Loucy (cell line): ENCODE measurements around the gene WDR45B.

Experiments used
- H2AFZ ChIP-seq: fragments of 200-600 bp; sonication (generic); 2 replicates; pipeline ENCODE4 v1.6.0; 2016; ENCODE audit warnings: antibody characterized with exemption, mild to moderate bottlenecking, low read length, moderate library complexity
- H3F3A ChIP-seq: fragments of 200-600 bp; 2 replicates; pipeline ENCODE4 v1.6.0; 2016; ENCODE audit warnings: antibody characterized with exemption, low read depth, mild to moderate bottlenecking
- H3K27me3 ChIP-seq: fragments of 200-600 bp; sonication (generic); 2 replicates; pipeline ENCODE4 v1.6.1; 2014; ENCODE audit warnings: low read length, mild to moderate bottlenecking; ENCODE audit not compliant: insufficient read depth, poor library complexity, severe bottlenecking
- H3K36me3 ChIP-seq: fragments of 200-600 bp; sonication (generic); 2 replicates; pipeline ENCODE4 v1.6.1; 2016; ENCODE audit warnings: low read length; ENCODE audit not compliant: insufficient read depth
- H3K4me1 ChIP-seq: fragments of 200-600 bp; sonication (generic); 2 replicates; pipeline ENCODE4 v1.5.1; 2014; ENCODE audit warnings: low read length, mild to moderate bottlenecking; ENCODE audit not compliant: insufficient read depth, poor library complexity, severe bottlenecking
- H3K4me2 ChIP-seq: fragments of 200-600 bp; sonication (generic); 2 replicates; pipeline ENCODE4 v1.6.0; 2014; ENCODE audit warnings: antibody characterized with exemption, low read length, low read depth, mild to moderate bottlenecking; ENCODE audit not compliant: poor library complexity, severe bottlenecking
- H3K4me3 ChIP-seq: fragments of 200-600 bp; sonication (generic); 2 replicates; pipeline ENCODE4 v1.5.1; 2014; ENCODE audit warnings: low read length, mild to moderate bottlenecking, mixed read lengths; ENCODE audit not compliant: poor library complexity, severe bottlenecking
- H3K79me2 ChIP-seq: fragments of 200-600 bp; sonication (generic); 2 replicates; pipeline ENCODE4 v1.6.1; 2014; ENCODE audit warnings: low read length; ENCODE audit not compliant: insufficient read depth
- H3K9ac ChIP-seq: fragments of 200-600 bp; sonication (generic); 2 replicates; pipeline ENCODE4 v1.6.0; 2014; ENCODE audit warnings: mild to moderate bottlenecking, low read depth, low read length, moderate library complexity; ENCODE audit not compliant: poor library complexity, severe bottlenecking
- H3K9me2 ChIP-seq: fragments of 200-600 bp; sonication (generic); replicated peaks from 2 replicates; pipeline ENCODE4 v1.6.1; 2016; ENCODE audit warnings: low read depth, low read length, mixed read lengths
- H3K9me3 ChIP-seq: fragments of 200-600 bp; sonication (generic); 2 replicates; pipeline ENCODE4 v1.6.1; 2014; ENCODE audit warnings: mild to moderate bottlenecking, antibody characterized with exemption, low read length, low read depth; ENCODE audit not compliant: insufficient read depth
- H4K20me1 ChIP-seq: fragments of 200-600 bp; sonication (generic); 2 replicates; pipeline ENCODE4 v1.6.0; 2014; ENCODE audit warnings: antibody characterized with exemption, low read length, mild to moderate bottlenecking; ENCODE audit not compliant: insufficient read depth, poor library complexity, severe bottlenecking
- EZH2phosphoT487 ChIP-seq: fragments of 200-600 bp; IDR thresholded peaks from 2 replicates; pipeline ENCODE4 v1.6.1; 2018; ENCODE audit warnings: antibody characterized with exemption, mild to moderate bottlenecking, moderate library complexity, borderline replicate concordance
- TF ChIP-seq, protein P1 (sequence below): fragments of 200-600 bp; sonication (generic); conservative IDR thresholded peaks from 2 replicates; pipeline ENCODE4 v1.5.1; 2014; ENCODE audit warnings: mild to moderate bottlenecking, antibody characterized with exemption, low read length

WDR45B gene

DNA sequence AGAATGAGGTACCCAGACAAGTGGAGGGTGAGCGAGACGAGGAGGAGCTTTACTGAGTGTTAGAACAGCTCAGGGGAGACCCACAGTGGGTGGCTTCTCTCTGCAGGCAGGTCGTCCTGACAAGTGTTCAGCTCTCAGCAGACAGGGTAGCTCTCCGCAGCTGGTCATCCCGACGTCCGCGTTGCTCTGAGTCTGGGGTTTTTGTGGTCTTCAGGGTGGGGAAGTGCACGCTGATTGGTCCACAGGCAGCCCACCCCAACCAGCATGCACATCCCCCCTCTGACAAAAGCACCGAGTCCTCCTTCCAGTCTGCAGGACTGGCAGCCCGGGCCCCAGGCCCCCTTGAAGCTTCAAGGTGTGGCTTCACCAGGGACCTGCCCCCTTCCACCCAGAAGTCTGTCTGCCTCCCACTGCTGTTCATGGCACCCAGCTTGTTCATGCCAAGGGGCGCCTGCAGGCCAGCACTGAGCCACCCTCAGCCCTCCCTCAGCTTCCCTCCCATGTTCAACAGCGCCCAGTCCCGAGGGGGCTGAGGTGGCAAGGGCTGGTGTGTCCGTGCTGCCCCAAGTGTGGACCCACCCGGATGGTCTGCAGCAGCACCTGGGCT, 19.9 kb upstream of the WDR45B start:
- peaks cover 8% of the 10 kb centered on the region for H3K4me1 ChIP-seq
- peak overlapping the region; percentile 71 for H3K4me3 ChIP-seq
- H3K36me3 ChIP-seq: no peaks in the 10 kb centered on the region
- H3K27me3 ChIP-seq: no peaks in the 10 kb centered on the region
- H2AFZ ChIP-seq: peak overlapping the region; percentile 95
- H3K9me3 ChIP-seq: no peaks in the 10 kb centered on the region
- H3K4me2 ChIP-seq: peak overlapping the region; percentile 68
- H3K9ac ChIP-seq: peak overlapping the region; percentile 67
- H3F3A ChIP-seq: no peaks in the 10 kb centered on the region
- H3K9me2 ChIP-seq: no peaks in the 10 kb centered on the region
- H4K20me1 ChIP-seq: no peaks in the 10 kb centered on the region
- no peaks in the 10 kb centered on the region for H3K79me2 ChIP-seq
- TF ChIP-seq EZH2phosphoT487: no peak
- TF ChIP-seq, protein P1, sequence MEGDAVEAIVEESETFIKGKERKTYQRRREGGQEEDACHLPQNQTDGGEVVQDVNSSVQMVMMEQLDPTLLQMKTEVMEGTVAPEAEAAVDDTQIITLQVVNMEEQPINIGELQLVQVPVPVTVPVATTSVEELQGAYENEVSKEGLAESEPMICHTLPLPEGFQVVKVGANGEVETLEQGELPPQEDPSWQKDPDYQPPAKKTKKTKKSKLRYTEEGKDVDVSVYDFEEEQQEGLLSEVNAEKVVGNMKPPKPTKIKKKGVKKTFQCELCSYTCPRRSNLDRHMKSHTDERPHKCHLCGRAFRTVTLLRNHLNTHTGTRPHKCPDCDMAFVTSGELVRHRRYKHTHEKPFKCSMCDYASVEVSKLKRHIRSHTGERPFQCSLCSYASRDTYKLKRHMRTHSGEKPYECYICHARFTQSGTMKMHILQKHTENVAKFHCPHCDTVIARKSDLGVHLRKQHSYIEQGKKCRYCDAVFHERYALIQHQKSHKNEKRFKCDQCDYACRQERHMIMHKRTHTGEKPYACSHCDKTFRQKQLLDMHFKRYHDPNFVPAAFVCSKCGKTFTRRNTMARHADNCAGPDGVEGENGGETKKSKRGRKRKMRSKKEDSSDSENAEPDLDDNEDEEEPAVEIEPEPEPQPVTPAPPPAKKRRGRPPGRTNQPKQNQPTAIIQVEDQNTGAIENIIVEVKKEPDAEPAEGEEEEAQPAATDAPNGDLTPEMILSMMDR: no peak

- TF ChIP-seq, protein P1: no peak
- no peak for TF ChIP-seq EZH2phosphoT487
- no peaks in the 10 kb centered on the region for H3K79me2 ChIP-seq
- no peaks in the 10 kb centered on the region for H3F3A ChIP-seq
- H3K4me1 ChIP-seq: peaks cover 8% of the 10 kb centered on the region
- H3K4me3 ChIP-seq: no peak overlapping the region
- no peaks in the 10 kb centered on the region for H3K9me2 ChIP-seq
- no peak overlapping the region for H3K4me2 ChIP-seq
- no peaks in the 10 kb centered on the region for H3K36me3 ChIP-seq
- H4K20me1 ChIP-seq: no peaks in the 10 kb centered on the region
- H3K9me3 ChIP-seq: no peaks in the 10 kb centered on the region
- no peaks in the 10 kb centered on the region for H3K27me3 ChIP-seq
- H2AFZ ChIP-seq: no peak overlapping the region
- H3K9ac ChIP-seq: no peak overlapping the region
These were observed 19.4 kb upstream of the WDR45B start for GRCh38 chr17:82667668-82668000.

DNA sequence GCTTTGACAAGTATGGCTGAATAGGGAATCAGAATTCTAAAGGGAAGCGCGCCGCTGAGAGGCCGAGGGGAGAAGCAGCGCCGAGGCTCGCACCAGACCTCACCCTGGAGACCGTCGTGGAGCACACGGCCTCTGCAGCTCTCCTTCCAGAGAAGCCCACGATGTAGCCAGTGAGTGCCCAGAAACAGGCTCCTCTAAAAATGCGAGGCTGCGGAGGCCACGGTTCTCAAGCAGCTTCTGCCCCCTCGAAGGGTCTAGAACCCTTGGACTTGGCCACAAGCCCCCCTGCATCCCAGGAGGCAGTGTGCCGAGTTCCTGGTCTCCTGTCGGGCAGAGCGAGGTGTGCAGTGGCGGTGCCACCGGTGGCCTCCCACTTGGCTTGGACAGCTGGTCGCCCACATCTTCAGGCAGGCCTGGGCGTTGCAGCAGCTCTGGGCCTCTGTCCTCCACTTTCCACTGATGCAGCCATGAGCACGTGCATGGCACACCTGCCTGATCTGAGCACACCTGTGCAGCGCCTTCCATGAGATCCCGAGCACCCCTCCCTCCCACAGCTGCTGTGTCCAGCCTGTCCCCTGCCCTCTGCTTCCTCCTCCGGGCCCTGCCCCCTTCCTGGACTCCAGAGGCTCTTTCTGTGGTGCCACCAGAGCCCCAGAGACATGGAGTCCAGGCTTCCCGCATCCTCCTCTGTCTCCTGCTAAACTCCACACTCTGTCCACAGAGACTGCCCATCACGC, 18.9 kb upstream of the WDR45B start:
- Histone ChIP-seq H3K27me3 (no peaks in the 10 kb centered on the region), H3K79me2 (no peaks in the 10 kb centered on the region), H3K4me2 (no peak overlapping the region), H3K36me3 (no peaks in the 10 kb centered on the region), H3K4me1 (peaks cover 8% of the 10 kb centered on the region), H3K9ac (no peak overlapping the region), H3K9me3 (no peaks in the 10 kb centered on the region), H3F3A (no peaks in the 10 kb centered on the region), H2AFZ (no peak overlapping the region), H3K9me2 (no peaks in the 10 kb centered on the region), H4K20me1 (no peaks in the 10 kb centered on the region), H3K4me3 (no peak overlapping the region)
- TF ChIP-seq, protein P1: no peak
- no peak for TF ChIP-seq EZH2phosphoT487
